Breast epithelium (tissue), 4 donors: ENCODE data around the gene CRB2. TPM values are rescaled to one million over a fixed set of nuclear protein-coding genes. Genes with fewer than 3 reads are reported as not detected.

ENCODE experiments used
- DNase-seq, 2 donors: peaks; one replicate each; pipeline ENCODE4 v3.0.0-alpha.2; 2019; ENCODE audit warnings: low spot score in 2 of 2
- H3K27ac ChIP-seq, 2 donors: fragments of 200-600 bp; sonication (generic) in 1 of 2; one replicate each; pipeline ENCODE4 v1.5.1; 2016 to 2019; ENCODE audit warnings: mild to moderate bottlenecking in 1 of 2
- H3K27me3 ChIP-seq, 2 donors: fragments of 200-600 bp; sonication (generic) in 1 of 2; one replicate each; pipeline versions ENCODE4 v1.5.1 to v1.6.0; 2017 to 2019; ENCODE audit warnings: control low read depth in 1 of 2, mild to moderate bottlenecking in 1 of 2
- H3K36me3 ChIP-seq: fragments of 200-600 bp; one replicate; pipeline ENCODE4 v1.5.1; 2019
- H3K4me1 ChIP-seq, 2 donors: fragments of 200-600 bp; sonication (generic); one replicate each; pipeline ENCODE4 v1.5.1; 2016 to 2019; ENCODE audit warnings: control low read depth in 1 of 2
- H3K4me3 ChIP-seq, 3 donors: fragments of 200-600 bp; sonication (generic); 1 replicate in 2 of 3; 2 replicates in 1 of 3; pipeline ENCODE4 v1.5.1; 2016 to 2019; ENCODE audit warnings: mild to moderate bottlenecking in 3 of 3, moderate library complexity in 2 of 3
- H3K9me3 ChIP-seq, 2 donors: fragments of 200-600 bp; sonication (generic) in 1 of 2; one replicate each; pipeline ENCODE4 v1.5.1; 2016 to 2019; ENCODE audit warnings: control low read depth in 1 of 2
- POLR2A ChIP-seq: fragments of 450-650 bp; IDR thresholded peaks from one replicate; pipeline ENCODE4 v1.6.1; 2016; ENCODE audit warnings: antibody characterized with exemption, mild to moderate bottlenecking, moderate library complexity
- POLR2AphosphoS5 ChIP-seq, 3 donors: sonication (generic); formaldehyde crosslinking; IDR thresholded peaks; one replicate each; pipeline ENCODE4 v1.6.1; 2017; ENCODE audit warnings: antibody characterized with exemption in 3 of 3
- intact Hi-C: fragments of 100-400 bp; cut with DNase I; formaldehyde crosslinking; loops from one replicate; pipeline ENCODE4 v1.15.1; 2023; ENCODE audit warnings: low total_unique reads
- total RNA-seq, 3 donors: library from RNA; depleted of rRNA; stranded (reverse); fragments of >200 nt; gene quantifications; one replicate each; pipeline ENCODE4 v1.1.0, GENCODE V29; 2016
- TF ChIP-seq, protein P1 (sequence below), 3 donors: fragments of 450-650 bp; IDR thresholded peaks; one replicate each; pipeline ENCODE4 v1.5.1; 2016 to 2017; ENCODE audit warnings: antibody characterized with exemption in 3 of 3, mild to moderate bottlenecking in 3 of 3, moderate library complexity in 3 of 3

Gene CRB2
- total RNA-seq, 3 donors from 2014 or later: under 0.01 to 2.3 TPM; not detected in 1

GRCh38 chr9:123401879-123402513 lies 46.0 kb downstream of the CRB2 start:
- intact Hi-C loops: no loop called here
- Histone ChIP-seq H3K4me1 (no peaks in the 10 kb centered on the region), H3K36me3 (no peaks in the 10 kb centered on the region), H3K27me3 (no peaks in the 10 kb centered on the region), H3K27ac (no peak overlapping the region), H3K4me3 (no peak overlapping the region), H3K9me3 (no peaks in the 10 kb centered on the region)
- no peak for DNase-seq
- TF ChIP-seq, protein P1, sequence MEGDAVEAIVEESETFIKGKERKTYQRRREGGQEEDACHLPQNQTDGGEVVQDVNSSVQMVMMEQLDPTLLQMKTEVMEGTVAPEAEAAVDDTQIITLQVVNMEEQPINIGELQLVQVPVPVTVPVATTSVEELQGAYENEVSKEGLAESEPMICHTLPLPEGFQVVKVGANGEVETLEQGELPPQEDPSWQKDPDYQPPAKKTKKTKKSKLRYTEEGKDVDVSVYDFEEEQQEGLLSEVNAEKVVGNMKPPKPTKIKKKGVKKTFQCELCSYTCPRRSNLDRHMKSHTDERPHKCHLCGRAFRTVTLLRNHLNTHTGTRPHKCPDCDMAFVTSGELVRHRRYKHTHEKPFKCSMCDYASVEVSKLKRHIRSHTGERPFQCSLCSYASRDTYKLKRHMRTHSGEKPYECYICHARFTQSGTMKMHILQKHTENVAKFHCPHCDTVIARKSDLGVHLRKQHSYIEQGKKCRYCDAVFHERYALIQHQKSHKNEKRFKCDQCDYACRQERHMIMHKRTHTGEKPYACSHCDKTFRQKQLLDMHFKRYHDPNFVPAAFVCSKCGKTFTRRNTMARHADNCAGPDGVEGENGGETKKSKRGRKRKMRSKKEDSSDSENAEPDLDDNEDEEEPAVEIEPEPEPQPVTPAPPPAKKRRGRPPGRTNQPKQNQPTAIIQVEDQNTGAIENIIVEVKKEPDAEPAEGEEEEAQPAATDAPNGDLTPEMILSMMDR (IDR thresholded peaks at IDR 0.05): peak in 2 of 3 donors; percentile 24 to 38
- TF ChIP-seq POLR2A: no peak

- H3K4me1 ChIP-seq: no peaks in the 10 kb centered on the region
- no peak overlapping the region for H3K4me3 ChIP-seq
- intact Hi-C loops: no loop called here
- H3K36me3 ChIP-seq: no peaks in the 10 kb centered on the region
- no peak overlapping the region for H3K27ac ChIP-seq
- DNase-seq: no peak
- H3K27me3 ChIP-seq: no peaks in the 10 kb centered on the region
- TF ChIP-seq POLR2A (no peak), POLR2AphosphoS5 (IDR thresholded peaks at IDR 0.05) (no peak)
- TF ChIP-seq, protein P1 (IDR thresholded peaks at IDR 0.05): no peak
- H3K9me3 ChIP-seq: no peaks in the 10 kb centered on the region
These were observed 47.0 kb downstream of the CRB2 start for GRCh38 chr9:123402981-123403509.

DNA sequence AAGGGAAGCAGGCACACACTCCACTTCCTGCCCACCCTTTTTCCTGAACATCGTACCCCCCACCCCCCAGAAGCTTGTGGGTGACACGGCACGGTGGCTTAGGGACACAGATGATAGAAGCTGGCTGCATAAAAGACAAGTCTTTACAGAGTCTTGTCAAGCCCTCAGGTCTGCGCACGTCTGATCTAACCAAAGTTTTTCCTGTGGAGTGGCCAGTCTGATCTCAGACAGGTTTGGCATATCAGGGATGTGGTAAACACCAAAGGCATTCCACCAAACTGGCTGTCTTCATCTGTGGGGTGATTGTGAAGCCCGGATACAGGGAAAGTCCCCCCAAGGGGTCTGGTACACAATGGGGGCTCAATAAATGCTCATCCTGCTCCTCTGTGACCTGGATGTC lies 50.0 kb downstream of the CRB2 start:
- Histone ChIP-seq H3K4me1 (no peaks in the 10 kb centered on the region), H3K27me3 (no peaks in the 10 kb centered on the region), H3K27ac (no peak overlapping the region), H3K9me3 (no peaks in the 10 kb centered on the region), H3K36me3 (no peaks in the 10 kb centered on the region), H3K4me3 (no peak overlapping the region)
- no peak for DNase-seq
- intact Hi-C loops: no loop called here
- TF ChIP-seq, protein P1 (IDR thresholded peaks at IDR 0.05): no peak
- TF ChIP-seq POLR2AphosphoS5 (IDR thresholded peaks at IDR 0.05): no peak
- TF ChIP-seq POLR2A: no peak

GRCh38 chr9:123406691-123407216 lies 50.8 kb downstream of the CRB2 start:
- H3K36me3 ChIP-seq: no peaks in the 10 kb centered on the region
- H3K4me1 ChIP-seq: no peaks in the 10 kb centered on the region
- no peak overlapping the region for H3K4me3 ChIP-seq
- no peaks in the 10 kb centered on the region for H3K27me3 ChIP-seq
- no peak overlapping the region for H3K27ac ChIP-seq
- no peaks in the 10 kb centered on the region for H3K9me3 ChIP-seq
- TF ChIP-seq, protein P1 (IDR thresholded peaks at IDR 0.05): no peak
- TF ChIP-seq POLR2A (no peak), POLR2AphosphoS5 (IDR thresholded peaks at IDR 0.05) (no peak)
- no peak for DNase-seq
- intact Hi-C loops: no loop called here

- no peak for TF ChIP-seq POLR2AphosphoS5 (IDR thresholded peaks at IDR 0.05)
- TF ChIP-seq POLR2A: no peak
- TF ChIP-seq, protein P1 (IDR thresholded peaks at IDR 0.05): no peak
- H3K27me3 ChIP-seq: no peaks in the 10 kb centered on the region
- no peak for DNase-seq
- no peaks in the 10 kb centered on the region for H3K9me3 ChIP-seq
- H3K4me3 ChIP-seq: no peak overlapping the region
- no peak overlapping the region for H3K27ac ChIP-seq
- H3K36me3 ChIP-seq: no peaks in the 10 kb centered on the region
- intact Hi-C loops: no loop called here
- H3K4me1 ChIP-seq: no peaks in the 10 kb centered on the region
These were observed 51.3 kb downstream of the CRB2 start for GRCh38 chr9:123407217-123407851.
